ENCODE results near the gene CARNS1.

The CARNS1 gene

GRCh38 chr11:67376063-67376820 lies 39.2 kb upstream of the CARNS1 start:
- DNase-seq, result no peak

GRCh38 chr11:67376873-67377808 lies 38.3 kb upstream of the CARNS1 start:
- DNase-seq, result no peak

- no peak for DNase-seq
These were observed 36.9 kb upstream of the CARNS1 start for GRCh38 chr11:67378544-67378943.

GRCh38 chr11:67379061-67380058 lies 36.1 kb upstream of the CARNS1 start:
- no peak for DNase-seq

- DNase-seq, result no peak
These were observed 34.1 kb upstream of the CARNS1 start for GRCh38 chr11:67381244-67381972.

GRCh38 chr11:67382276-67383136 lies 33.0 kb upstream of the CARNS1 start:
- DNase-seq, result peak; percentile 89

- DNase-seq, result no peak
These were observed 30.6 kb upstream of the CARNS1 start for GRCh38 chr11:67384851-67385366.

- no peak for DNase-seq
These were observed 28.4 kb upstream of the CARNS1 start for GRCh38 chr11:67387069-67387468.

GRCh38 chr11:67387518-67387917 lies 28.0 kb upstream of the CARNS1 start:
- no peak for DNase-seq

- no peak for DNase-seq
These were observed 26.0 kb upstream of the CARNS1 start for GRCh38 chr11:67389477-67389876.

- no peak for DNase-seq
These were observed 24.6 kb upstream of the CARNS1 start for GRCh38 chr11:67390947-67391303.

GRCh38 chr11:67391304-67392182 lies 23.9 kb upstream of the CARNS1 start, which contains the start of gene RAD9A:
Gene RAD9A, plus strand, starts transcription at chr11:67391986. Its CDS starts 59 bp downstream, at chr11:67392045.
- peak; percentile 95 for DNase-seq

- DNase-seq, result no peak
These were observed 23.2 kb upstream of the CARNS1 start for GRCh38 chr11:67392183-67392715.

GRCh38 chr11:67393437-67393836 lies 22.0 kb upstream of the CARNS1 start:
- no peak for DNase-seq

GRCh38 chr11:67393990-67394389 lies 21.5 kb upstream of the CARNS1 start:
- no peak for DNase-seq

GRCh38 chr11:67395555-67396258 lies 19.8 kb upstream of the CARNS1 start:
- DNase-seq, result no peak

- DNase-seq, result no peak
These were observed 19.3 kb upstream of the CARNS1 start for GRCh38 chr11:67396259-67396581.

- DNase-seq, result peak; percentile 48
These were observed 18.7 kb upstream of the CARNS1 start for GRCh38 chr11:67396587-67397389.
